Dedifferentiated amniotic fluid mesenchymal stem cell (primary cell): Measurements from ENCODE around the gene TARS3.
A peak's percentile ranks its signal among the peaks of the same experiment; 100 is the strongest.
"Not testable (repeated sequence)": the region's sequence is repeated elsewhere in the genome, so short reads cannot be mapped to it uniquely, and the experiment has no call there.

Experiments
- DNase-seq: peaks from one replicate; pipeline ENCODE4 v3.0.0-alpha.2; 2016; ENCODE audit errors: extremely low spot score

TARS3 gene

GRCh38 chr15:101654624-101655337 lies 69.5 kb downstream of the TARS3 start:
- not testable (repeated sequence) for DNase-seq

DNA sequence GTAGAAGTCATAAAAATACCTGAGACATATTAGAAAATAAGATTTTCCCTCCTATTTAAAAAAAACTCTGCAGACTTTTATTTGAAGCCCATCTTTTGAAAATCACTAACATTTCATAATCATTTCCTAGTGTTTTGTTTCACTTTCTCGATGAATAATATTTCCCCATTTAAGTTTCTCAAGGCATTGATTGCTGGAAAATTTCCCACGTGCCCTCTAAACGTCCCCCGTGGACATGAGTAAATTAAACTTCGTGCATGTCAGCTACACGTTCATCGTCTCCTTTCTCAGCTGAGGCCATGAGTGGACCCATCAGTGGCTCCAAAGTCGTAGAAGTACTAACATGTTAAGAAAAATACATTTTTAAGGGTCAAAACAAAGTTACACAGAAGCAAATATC lies 70.1 kb downstream of the TARS3 start:
- no peak for DNase-seq

DNA sequence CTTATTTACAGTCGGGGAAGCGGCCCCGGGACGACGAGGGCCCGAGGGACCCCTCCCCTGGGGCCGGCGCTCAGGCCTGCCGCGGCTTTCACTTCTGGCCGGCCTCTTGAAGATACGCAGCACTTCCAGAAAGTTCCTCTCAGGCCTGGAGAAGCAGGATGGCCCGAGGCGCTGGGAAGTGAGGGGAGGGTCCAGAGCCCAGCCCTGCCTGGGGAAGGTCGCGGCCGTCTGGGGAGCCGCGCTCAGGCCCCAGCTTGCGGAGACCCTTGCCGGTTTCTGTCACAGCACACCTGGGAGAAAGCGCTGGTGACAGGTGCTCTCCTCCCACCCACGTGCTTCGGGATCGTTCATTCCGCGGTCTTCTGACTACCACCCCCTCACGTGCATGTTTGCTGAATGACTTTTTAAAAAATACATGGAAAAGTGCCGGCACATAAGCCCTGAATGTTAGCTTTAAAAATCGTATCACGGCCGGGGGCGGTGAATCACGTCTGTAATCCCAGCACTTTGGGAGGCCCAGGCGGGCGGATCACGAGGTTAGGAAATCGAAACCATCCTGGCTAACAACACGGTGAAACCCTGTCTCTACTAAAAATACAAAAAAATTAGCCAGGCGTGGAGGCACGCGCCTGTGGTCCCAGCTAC lies 71.4 kb downstream of the TARS3 start:
- no peak for DNase-seq

- DNase-seq = peak; percentile 92
Measured at GRCh38 chr15:101652098-101652785, 72.0 kb downstream of the TARS3 start, which contains the start of gene TM2D3. Gene TM2D3, minus strand, starts transcription at chr15:101652381. Its CDS starts 20 bp downstream, at chr15:101652361.

- no peak for DNase-seq
Measured at GRCh38 chr15:101651554-101652097, 72.6 kb downstream of the TARS3 start.

DNA sequence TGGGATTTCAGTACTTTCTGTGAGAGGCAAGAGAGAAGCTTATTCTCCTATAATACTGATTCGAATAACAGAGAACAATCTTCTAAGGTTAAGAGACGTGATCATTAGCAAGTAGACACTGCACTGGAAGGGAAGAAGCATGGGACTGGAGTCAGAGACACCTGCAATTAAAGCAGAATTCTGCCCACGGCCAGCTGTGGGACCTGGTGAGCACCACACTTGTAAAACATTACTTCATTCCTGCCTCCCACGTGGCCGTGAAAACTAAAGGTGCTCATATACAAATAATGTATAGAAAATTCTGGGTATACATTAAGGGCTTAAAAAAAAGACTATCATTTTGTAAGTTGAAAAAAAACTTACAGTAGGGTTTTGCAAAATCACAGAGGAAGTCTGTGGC lies 74.1 kb downstream of the TARS3 start:
- DNase-seq = no peak

DNA sequence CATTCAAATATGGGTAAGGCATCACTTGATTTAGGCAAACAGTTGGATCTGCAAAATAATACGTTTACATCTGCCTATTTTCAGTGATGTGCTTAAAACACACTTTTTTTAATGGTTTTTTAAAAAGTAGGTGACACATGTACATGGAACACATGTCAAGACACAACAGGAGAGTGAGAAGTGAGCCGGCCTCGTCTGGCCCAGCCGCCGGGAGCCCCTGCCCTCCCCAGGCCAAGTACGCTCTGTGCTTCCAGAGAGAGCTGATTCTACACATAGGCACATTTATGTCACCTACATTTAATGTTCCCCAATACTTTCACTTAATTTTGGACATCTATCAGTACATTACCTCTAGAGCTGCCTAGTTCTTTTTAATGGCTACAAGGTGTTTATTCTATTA lies 75.9 kb downstream of the TARS3 start:
- no peak for DNase-seq

- DNase-seq = no peak
Measured at GRCh38 chr15:101647251-101647650, 77.0 kb downstream of the TARS3 start.

- DNase-seq = no peak
Measured at GRCh38 chr15:101646672-101647071, 77.6 kb downstream of the TARS3 start.

- DNase-seq = no peak
Measured at GRCh38 chr15:101642361-101642760, 81.9 kb downstream of the TARS3 start.

DNA sequence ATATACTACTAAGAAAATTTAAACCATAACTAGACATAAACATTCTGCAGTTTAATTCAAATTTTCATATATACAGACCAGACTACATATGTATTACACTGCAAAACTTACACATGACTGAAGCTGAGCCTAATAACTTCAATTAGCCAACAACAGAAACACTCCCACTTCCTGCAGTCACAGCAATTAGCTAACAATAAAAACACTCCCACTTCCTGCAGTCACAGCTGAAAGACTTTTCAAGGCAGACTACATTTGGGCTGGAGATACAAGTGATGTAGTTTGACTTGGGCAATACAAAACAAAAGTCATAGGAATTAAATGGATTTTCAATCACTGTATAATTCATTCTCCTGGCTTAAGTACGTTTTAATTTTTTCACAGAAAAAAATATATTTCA lies 82.4 kb downstream of the TARS3 start:
- DNase-seq = no peak

DNA sequence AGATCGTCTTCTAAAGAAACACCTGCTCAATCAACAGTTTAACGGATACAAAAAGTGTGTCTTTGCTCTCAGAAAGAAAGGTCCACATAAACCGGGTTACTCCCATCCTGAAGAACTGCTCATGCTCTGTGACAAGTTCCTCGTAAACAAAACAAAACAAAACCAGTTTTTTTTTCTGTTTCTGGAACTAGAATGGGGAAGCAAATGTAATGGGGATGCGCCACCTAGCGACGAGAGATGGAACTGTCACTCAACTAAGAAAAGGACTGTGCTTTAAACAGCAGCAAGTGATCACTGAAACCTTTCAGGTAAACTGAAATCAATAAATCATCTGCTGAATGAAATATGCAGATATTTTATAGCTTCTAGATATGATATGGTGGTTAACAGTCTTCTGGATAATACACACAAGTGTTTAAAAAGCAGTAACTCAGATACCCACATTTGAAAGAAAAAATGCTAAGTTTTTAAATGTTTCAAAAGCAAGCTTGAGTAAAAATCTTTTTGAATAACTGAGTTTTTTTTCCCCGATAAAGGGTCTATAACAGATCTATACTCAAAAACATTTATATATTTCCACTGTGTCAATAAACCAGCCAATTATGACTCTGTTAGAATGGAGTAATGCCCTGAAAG lies 83.0 kb downstream of the TARS3 start:
- DNase-seq = peak; percentile 84

DNA sequence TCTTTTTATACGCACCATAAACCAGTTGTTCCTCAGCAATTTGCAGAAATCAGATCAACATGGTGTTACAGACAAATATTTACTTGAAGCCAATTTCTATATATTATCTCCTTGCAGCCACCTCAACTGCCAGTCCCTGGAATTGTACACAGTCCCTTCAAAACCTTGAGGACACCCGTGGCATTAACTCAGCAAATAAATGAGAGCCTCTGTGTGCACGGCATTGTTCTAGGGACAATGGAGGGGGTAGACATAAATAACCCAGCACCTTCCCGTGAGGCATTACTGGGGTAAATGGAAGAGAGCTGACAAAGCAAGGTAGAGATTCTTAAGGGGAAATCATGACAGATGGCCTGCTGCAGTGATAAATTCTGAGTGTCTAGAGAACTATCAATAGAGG lies 84.6 kb downstream of the TARS3 start:
- DNase-seq = no peak

- DNase-seq = no peak
Measured at GRCh38 chr15:101637919-101638318, 86.4 kb downstream of the TARS3 start.

- no peak for DNase-seq
Measured at GRCh38 chr15:101637516-101637915, 86.8 kb downstream of the TARS3 start.

GRCh38 chr15:101637038-101637437 lies 87.2 kb downstream of the TARS3 start:
- DNase-seq = no peak

GRCh38 chr15:101635944-101636727 lies 88.1 kb downstream of the TARS3 start:
- no peak for DNase-seq

- no peak for DNase-seq
Measured at GRCh38 chr15:101633356-101633755, 90.9 kb downstream of the TARS3 start.

DNA sequence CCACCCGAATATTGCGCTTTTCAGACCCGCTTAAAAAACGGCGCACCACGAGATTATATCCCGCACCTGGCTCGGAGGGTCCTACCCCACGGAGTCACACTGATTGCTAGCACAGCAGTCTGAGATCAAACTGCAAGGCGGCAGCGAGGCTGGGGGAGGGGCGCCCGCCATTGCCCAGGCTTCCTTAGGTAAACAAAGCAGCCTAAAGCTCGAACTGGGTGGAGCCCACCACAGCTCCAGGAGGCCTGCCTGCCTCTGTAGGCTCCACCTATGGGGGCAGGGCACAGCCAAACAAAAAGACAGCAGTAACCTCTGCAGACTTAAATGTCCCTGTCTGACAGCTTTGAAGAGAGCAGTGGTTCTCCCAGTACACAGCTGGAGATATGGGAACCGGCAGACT lies 97.5 kb downstream of the TARS3 start:
- DNase-seq = not testable (repeated sequence)

DNA sequence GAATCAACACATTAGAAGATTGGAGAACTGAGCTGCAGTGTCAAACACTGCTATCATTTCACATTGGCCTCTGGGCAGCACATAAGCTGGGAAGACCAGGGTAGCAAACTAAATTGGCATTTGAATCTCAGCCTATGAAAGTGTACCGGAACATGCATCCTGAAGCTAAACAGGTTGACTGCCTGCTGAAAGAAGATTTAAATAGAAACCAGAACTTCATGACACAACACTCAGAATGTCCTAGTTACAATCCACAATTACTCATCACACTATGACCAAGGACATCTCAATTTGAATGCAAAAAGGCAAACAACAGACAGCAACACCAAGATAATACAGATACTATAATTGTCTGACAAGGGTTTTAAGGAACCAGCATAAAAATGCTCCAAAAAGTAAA lies 98.3 kb downstream of the TARS3 start:
- DNase-seq = no peak

DNA sequence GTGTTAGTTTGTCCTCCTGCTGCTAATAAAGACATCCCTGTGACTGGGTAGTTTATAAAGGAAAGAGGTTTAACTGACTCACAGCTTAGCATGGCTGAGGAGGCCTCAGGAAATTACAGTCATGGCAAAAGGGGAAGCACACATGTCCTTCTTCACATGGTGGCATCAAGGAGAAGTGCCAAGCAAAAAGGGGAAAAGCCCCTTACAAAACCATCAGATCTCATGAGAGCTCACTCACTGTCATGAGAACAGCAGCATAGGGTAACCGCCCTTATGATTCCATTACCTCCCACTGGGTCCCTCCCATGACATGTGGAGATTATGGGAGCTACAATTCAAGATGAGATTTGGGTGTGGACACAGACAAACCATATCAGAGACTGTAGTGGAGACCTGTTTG lies 99.1 kb downstream of the TARS3 start:
- no peak for DNase-seq
